OCI-LY1 (cell line): ENCODE measurements around the gene NEURL2.

Experiments
- H2AFZ ChIP-seq: fragments of 200-600 bp; sonication (generic), shearing (Covaris generic); 2 replicates; pipeline ENCODE4 v1.6.0; 2014; ENCODE audit warnings: antibody characterized with exemption, mild to moderate bottlenecking, low read length
- H3F3A ChIP-seq: fragments of 200-600 bp; sonication (generic), shearing (Covaris generic); 2 replicates; pipeline ENCODE4 v1.6.0; 2014; ENCODE audit warnings: mild to moderate bottlenecking, antibody characterized with exemption, low read length, moderate library complexity; ENCODE audit not compliant: insufficient read depth
- H3K27ac ChIP-seq: fragments of 200-600 bp; sonication (generic); 2 replicates; pipeline ENCODE4 v1.5.1; 2014; ENCODE audit warnings: low read length, mixed run types, mild to moderate bottlenecking, low read depth; ENCODE audit not compliant: poor library complexity, severe bottlenecking
- H3K27me3 ChIP-seq: fragments of 200-600 bp; sonication (generic); 2 replicates; pipeline ENCODE4 v1.6.0; 2014; ENCODE audit warnings: antibody characterized with exemption, mild to moderate bottlenecking, low read length, moderate library complexity; ENCODE audit not compliant: insufficient read depth
- H3K36me3 ChIP-seq: fragments of 200-600 bp; sonication (generic); 2 replicates; pipeline ENCODE4 v1.6.1; 2014; ENCODE audit warnings: mild to moderate bottlenecking, antibody characterized with exemption, low read length, moderate library complexity, mixed read lengths; ENCODE audit not compliant: insufficient read depth
- H3K4me1 ChIP-seq: fragments of 200-600 bp; sonication (generic); 2 replicates; pipeline ENCODE4 v1.5.1; 2014; ENCODE audit warnings: mild to moderate bottlenecking, low read length, moderate library complexity; ENCODE audit not compliant: insufficient read depth, severe bottlenecking
- H3K4me2 ChIP-seq: fragments of 200-600 bp; sonication (generic), shearing (Covaris generic); 2 replicates; pipeline ENCODE4 v1.6.1; 2014; ENCODE audit warnings: low read length
- H3K4me3 ChIP-seq: fragments of 200-600 bp; sonication (generic); 2 replicates; pipeline ENCODE4 v1.5.1; 2014; ENCODE audit warnings: low read length, low read depth, mild to moderate bottlenecking, mixed read lengths; ENCODE audit not compliant: poor library complexity, severe bottlenecking
- H3K79me2 ChIP-seq: fragments of 200-600 bp; shearing (Covaris generic); 2 replicates; pipeline ENCODE4 v1.6.1; 2016; ENCODE audit warnings: mixed run types, low read length, mixed read lengths; ENCODE audit not compliant: insufficient read depth
- H3K9ac ChIP-seq: fragments of 200-600 bp; sonication (generic), shearing (Covaris generic); 2 replicates; pipeline ENCODE4 v1.6.1; 2014; ENCODE audit warnings: mild to moderate bottlenecking, low read length, mixed read lengths
- H3K9me2 ChIP-seq: fragments of 200-600 bp; sonication (generic), shearing (Covaris generic); 2 replicates; pipeline ENCODE4 v1.6.1; 2014; ENCODE audit warnings: low read depth, mild to moderate bottlenecking, low read length, mixed read lengths
- H3K9me3 ChIP-seq: fragments of 200-600 bp; shearing (Covaris generic); 2 replicates; pipeline ENCODE4 v1.6.1; 2014; ENCODE audit warnings: low read length, mixed read lengths
- H4K20me1 ChIP-seq: fragments of 200-600 bp; sonication (generic), shearing (Covaris generic); 2 replicates; pipeline ENCODE4 v1.6.0; 2016; ENCODE audit warnings: mild to moderate bottlenecking, low read length; ENCODE audit not compliant: insufficient read depth
- CTCF ChIP-seq: fragments of 200-600 bp; sonication (generic), shearing (Covaris generic); IDR thresholded peaks from 2 replicates; pipeline ENCODE4 v1.5.1; 2017; ENCODE audit warnings: mild to moderate bottlenecking, antibody characterized with exemption, low read length, moderate library complexity, mixed read lengths
- EZH2 ChIP-seq: fragments of 200-600 bp; sonication (generic), shearing (Covaris generic); IDR thresholded peaks from 2 replicates; pipeline ENCODE4 v1.8.0; 2017; ENCODE audit warnings: borderline replicate concordance, mixed run types, mild to moderate bottlenecking, antibody characterized with exemption, low read length, moderate library complexity, mixed read lengths

The NEURL2 gene

GRCh38 chr20:45840700-45841198 lies 50.3 kb downstream of the NEURL2 start:
- Histone ChIP-seq H3F3A (no peaks in the 10 kb centered on the region), H3K4me3 (no peak overlapping the region), H2AFZ (no peak overlapping the region), H3K27ac (no peak overlapping the region), H3K9ac (no peak overlapping the region), H3K9me3 (no peaks in the 10 kb centered on the region), H3K4me1 (peaks cover 10% of the 10 kb centered on the region), H3K79me2 (no peaks in the 10 kb centered on the region), H3K9me2 (no peaks in the 10 kb centered on the region), H3K36me3 (peaks cover 34% of the 10 kb centered on the region), H4K20me1 (no peaks in the 10 kb centered on the region), H3K27me3 (no peaks in the 10 kb centered on the region), H3K4me2 (no peak overlapping the region)
- TF ChIP-seq CTCF, result no peak
- no peak for TF ChIP-seq EZH2
